K562 (cell line): ENCODE data around the gene MLST8. TPM values are rescaled to one million over a fixed set of nuclear protein-coding genes. Genes with fewer than 3 reads are reported as not detected.

ENCODE experiments used
- ADNP ChIP-seq: fragments of 200-800 bp; sonication (Bioruptor generic); IDR thresholded peaks from 2 replicates; pipeline ENCODE4 v1.6.1; 2016; ENCODE audit warnings: missing genetic modification characterization, missing compliant biosample characterization
- BCOR ChIP-seq: fragments of 450-650 bp; IDR thresholded peaks from 2 replicates; pipeline ENCODE4 v1.6.1; 2016
- CBFB ChIP-seq: sonication (generic); formaldehyde crosslinking; IDR thresholded peaks from 2 replicates; pipeline ENCODE4 v1.4.0; 2020; ENCODE audit warnings: mild to moderate bottlenecking, missing genetic modification reagents
- CEBPB ChIP-seq: fragments of 450-650 bp; IDR thresholded peaks from 2 replicates; pipeline ENCODE4 v1.6.1; 2016; ENCODE audit warnings: missing genetic modification characterization, missing compliant biosample characterization
- CHD2 ChIP-seq: IDR thresholded peaks from 2 replicates; pipeline ENCODE4 v1.6.1; 2011; ENCODE audit warnings: low read depth, low read length
- CUX1 ChIP-seq: fragments of 200-800 bp; sonication (Bioruptor generic); IDR thresholded peaks from 2 replicates; pipeline ENCODE4 v1.6.1; 2016; ENCODE audit warnings: missing genetic modification characterization, missing compliant biosample characterization
- MITF ChIP-seq: IDR thresholded peaks from 2 replicates; pipeline ENCODE4 v1.6.1; 2014; ENCODE audit warnings: antibody characterized with exemption
- PRDM10 ChIP-seq: fragments of 450-650 bp; IDR thresholded peaks from 2 replicates; pipeline ENCODE4 v1.6.1; 2018; ENCODE audit not compliant: partially characterized antibody
- SMARCE1 ChIP-seq: fragments of 450-650 bp; IDR thresholded peaks from 2 replicates; pipeline ENCODE4 v1.7.1; 2016; ENCODE audit warnings: mild to moderate bottlenecking
- STAT5A ChIP-seq: IDR thresholded peaks from 2 replicates; pipeline ENCODE4 v1.6.1; 2012; ENCODE audit warnings: low read length, inconsistent platforms, borderline replicate concordance
- VEZF1 ChIP-seq: fragments of 200-800 bp; sonication (Bioruptor generic); IDR thresholded peaks from 2 replicates; pipeline ENCODE4 v1.6.1; 2017; ENCODE audit warnings: missing genetic modification characterization, missing compliant biosample characterization
- ZBTB2 ChIP-seq: fragments of 450-650 bp; IDR thresholded peaks from 2 replicates; pipeline ENCODE4 v1.6.1; 2016; ENCODE audit warnings: antibody characterized with exemption
- ZNF589 ChIP-seq: fragments of 200-800 bp; sonication (Bioruptor generic); IDR thresholded peaks from 2 replicates; pipeline ENCODE4 v1.6.1; 2016; ENCODE audit warnings: low read depth, missing genetic modification characterization, missing compliant biosample characterization
- ZNF695 ChIP-seq: fragments of 450-650 bp; formaldehyde crosslinking; IDR thresholded peaks from 2 replicates; pipeline ENCODE4 v1.4.0; 2020; ENCODE audit warnings: mild to moderate bottlenecking, moderate library complexity
- polyA plus RNA-seq, 8 experiments: library from polyadenylated mRNA; depleted of rRNA in 4 of 8; stranded (reverse) in 5 of 8; unstranded in 3 of 8; fragments of >200 nt; fragmentation: Nextera tagmentation in 2 of 8; fragmentation: Illumina TruSeq in 1 of 8; extraction: Ambion mirVana in 2 of 8; extraction: Trizol in 1 of 8; gene quantifications; 2 replicates each; pipeline versions ENCODE4 v1.2.1 to v1.2.3, GENCODE V29; 2011 to 2014; ENCODE audit warnings: inconsistent platforms in 1 of 8, missing spikeins in 1 of 8
- total RNA-seq, 7 experiments: library from RNA; depleted of rRNA in 6 of 7; stranded (reverse); fragments of >200 nt in 6 of 7; fragmentation: Illumina TruSeq in 2 of 7; extraction: Trizol in 2 of 7; gene quantifications; 2 replicates each; pipeline versions ENCODE4 v1.2.1 to v1.2.3, GENCODE V29; 2011 to 2021; ENCODE audit warnings: low replicate concordance in 1 of 7

The MLST8 gene
- total and polyA plus RNA-seq, 9 of the 15 experiments (the other 6 are each of a cell fraction or from before 2014, with no cell fraction given), result 1.5 to 116 (median 43.3) TPM

GRCh38 chr16:2205104-2205966 is at the start of gene MLST8 (continued):
- 0 out of 2 replicates have a peak, but pooled peaks have one; percentile 20 for TF ChIP-seq BCOR
- no peak; the same call in 1 of the 2 replicates for TF ChIP-seq ZNF589 (CRISPR knock-in tag)
- no peak for TF ChIP-seq STAT5A
- TF ChIP-seq ADNP (tag), result no peak
- TF ChIP-seq CEBPB (tag), result no peak
- peak; percentile 100 for TF ChIP-seq VEZF1 (CRISPR knock-in tag)
- no peak for TF ChIP-seq ZNF695 (CRISPR knock-in tag)
- peak; percentile 96 for TF ChIP-seq ZBTB2
- no peak for TF ChIP-seq CUX1 (CRISPR knock-in tag)
- peak; percentile 99 for TF ChIP-seq PRDM10
- TF ChIP-seq SMARCE1, result no peak
- peak; percentile 65; the same call in 1 of the 2 replicates for TF ChIP-seq MITF
- peak; percentile 21; the same call in 1 of the 2 replicates for TF ChIP-seq CHD2
- TF ChIP-seq CBFB (CRISPR knock-in tag), result no peak
